CMK (cell line): ENCODE measurements around the gene RNF25.

ENCODE experiments used
- DNase-seq: peaks from one replicate; pipeline ENCODE4 v3.0.0-alpha.2; 2010; ENCODE audit warnings: low read depth

RNF25 gene

GRCh38 chr2:218680061-218680460 lies 8.3 kb upstream of the RNF25 start:
- no peak for DNase-seq

DNA sequence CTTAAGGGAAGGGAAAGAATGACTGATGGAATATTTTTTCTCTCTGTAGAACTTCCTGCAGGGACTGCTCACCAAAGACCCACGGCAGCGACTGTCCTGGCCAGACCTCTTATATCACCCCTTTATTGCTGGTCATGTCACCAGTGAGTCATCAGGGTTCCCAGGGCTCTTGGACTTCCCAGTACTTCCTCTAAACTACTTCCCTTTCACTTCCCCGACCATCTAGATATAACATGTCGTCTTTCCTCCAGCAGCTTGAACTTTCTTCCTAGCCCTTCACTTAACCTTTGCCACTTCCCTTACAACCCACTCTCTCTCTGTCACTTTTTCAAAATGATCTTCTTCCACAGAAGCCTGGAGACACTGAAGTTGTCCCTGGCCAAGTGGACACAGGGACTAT lies 7.3 kb upstream of the RNF25 start:
- DNase-seq, result no peak

- DNase-seq, result no peak
Measured at GRCh38 chr2:218671097-218671653, 627 bp downstream of the RNF25 start.

DNA sequence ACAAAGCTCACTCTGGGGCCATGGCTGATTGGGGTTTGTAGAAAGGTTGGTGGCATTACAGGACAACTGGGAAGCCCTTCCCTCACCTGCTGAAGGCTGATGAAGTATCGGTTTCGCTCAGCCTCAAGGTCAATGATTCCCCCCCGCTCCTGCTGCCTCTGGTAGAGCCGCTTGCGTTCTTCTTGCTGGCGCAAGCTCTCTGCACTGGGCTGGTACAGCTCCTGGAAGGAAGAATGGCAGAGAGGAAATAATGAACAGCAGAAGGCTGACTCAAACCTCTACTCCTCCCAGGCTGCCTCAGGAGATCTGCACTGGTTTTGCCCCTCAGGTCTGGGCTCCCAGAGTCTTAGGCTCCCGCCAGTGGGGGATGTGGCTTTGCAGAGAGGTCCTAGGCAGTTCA lies 7.1 kb downstream of the RNF25 start:
- DNase-seq, result no peak

GRCh38 chr2:218663901-218664300 lies 7.9 kb downstream of the RNF25 start:
- DNase-seq, result no peak

DNA sequence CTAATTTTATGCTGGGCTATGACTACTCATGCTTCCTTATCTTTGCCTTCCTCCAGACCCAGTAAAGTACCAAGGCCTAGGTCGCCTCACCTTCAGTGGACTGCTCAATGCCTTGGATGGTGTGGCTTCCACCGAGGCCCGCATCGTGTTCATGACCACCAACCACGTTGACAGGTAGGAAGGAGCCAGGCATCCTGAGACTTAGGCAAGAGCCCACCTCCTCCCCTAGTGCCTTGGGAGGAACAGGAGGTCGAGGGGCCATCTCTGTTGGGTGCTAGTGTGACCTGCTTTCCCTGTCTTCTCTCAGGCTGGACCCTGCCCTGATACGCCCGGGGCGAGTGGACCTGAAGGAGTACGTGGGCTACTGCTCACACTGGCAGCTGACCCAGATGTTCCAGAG lies 9.0 kb downstream of the RNF25 start:
- no peak for DNase-seq

DNA sequence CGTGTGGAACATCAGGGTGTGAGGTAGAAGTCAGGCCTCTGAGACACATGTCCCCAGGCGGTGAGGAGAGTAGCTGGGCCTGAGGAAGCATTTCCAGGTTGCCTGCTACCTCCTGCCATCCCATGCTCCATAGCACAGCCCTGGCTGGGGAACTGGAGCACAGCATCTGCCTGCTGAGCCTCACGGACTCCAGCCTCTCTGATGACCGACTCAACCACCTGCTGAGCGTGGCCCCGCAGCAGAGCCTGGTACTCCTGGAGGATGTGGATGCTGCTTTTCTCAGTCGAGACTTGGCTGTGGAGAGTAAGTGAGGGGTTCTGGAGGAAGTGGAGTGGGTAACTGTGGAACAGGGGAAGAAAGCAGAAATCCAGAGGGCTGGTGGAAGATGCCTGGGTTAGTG lies 9.4 kb downstream of the RNF25 start:
- no peak for DNase-seq

DNA sequence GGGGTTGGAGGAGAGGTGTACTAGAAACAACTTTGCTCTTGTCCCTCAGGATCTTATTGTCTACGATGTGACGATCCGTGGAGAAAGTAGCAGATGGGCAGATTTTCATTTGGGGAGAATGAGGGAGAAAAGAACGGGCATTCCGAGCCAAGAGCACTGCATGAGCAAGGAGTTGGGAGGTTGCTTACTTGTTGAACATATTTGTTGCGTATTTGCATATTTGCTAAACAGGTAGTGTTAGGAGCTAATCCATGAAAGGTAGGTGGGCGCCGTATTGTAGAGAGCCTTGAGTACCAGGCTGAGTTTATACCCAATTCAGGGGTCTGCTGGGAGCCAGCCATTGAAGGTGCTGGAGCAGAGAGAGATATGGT lies 11.8 kb downstream of the RNF25 start:
- DNase-seq, result no peak

DNA sequence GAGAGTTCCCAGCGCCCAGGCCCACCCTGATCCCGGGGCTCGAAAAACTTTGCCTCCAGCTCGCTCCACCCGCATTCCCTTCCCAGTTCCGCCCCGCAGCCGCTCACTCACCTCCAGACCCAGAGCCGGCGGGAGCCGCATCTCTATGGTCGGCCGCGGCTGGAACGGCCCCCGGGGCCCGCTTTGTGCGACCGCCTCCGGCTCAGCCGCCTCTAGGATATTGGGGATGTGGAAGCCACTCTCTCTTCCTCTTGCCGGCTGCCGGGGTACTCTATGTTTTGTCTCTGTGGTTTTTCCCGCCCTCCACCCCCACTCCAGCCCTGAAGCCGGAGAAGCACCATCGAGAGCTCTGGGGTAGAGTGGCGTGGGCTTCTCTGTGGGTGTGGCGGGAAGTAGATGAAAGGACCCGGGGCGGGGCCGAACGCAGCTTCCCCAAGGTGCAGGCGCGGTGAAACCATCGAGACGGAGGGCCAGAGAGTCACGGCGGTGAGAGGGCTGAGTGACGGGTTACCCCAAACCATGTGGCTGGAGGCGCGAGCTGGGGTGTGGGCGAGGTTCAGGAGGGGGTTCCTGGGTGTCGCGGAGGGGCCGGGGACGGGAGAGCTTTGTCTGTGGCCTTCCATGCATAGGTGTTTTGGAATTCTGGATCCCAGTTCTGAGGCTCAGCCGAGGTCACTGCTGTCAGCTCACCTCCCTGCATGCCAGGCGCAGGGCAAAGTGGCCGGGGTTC lies 12.4 kb downstream of the RNF25 start, which contains the start of the genes BCS1L and ZNF142:
Gene BCS1L, plus strand, starts transcription at position 426 of the 730 bp plus-strand sequence. CDS start 1,305 bp downstream, outside the sequence.
Gene ZNF142, minus strand, starts transcription at position 366 of the 730 bp plus-strand sequence. CDS start 3,194 bp downstream, outside the sequence.
- peak; percentile 88 for DNase-seq

- DNase-seq, result peak; percentile 25
Measured at GRCh38 chr2:218658671-218659257, 13.0 kb downstream of the RNF25 start.

- no peak for DNase-seq
Measured at GRCh38 chr2:218655751-218656150, 16.1 kb downstream of the RNF25 start.

GRCh38 chr2:218648787-218649100 lies 23.1 kb downstream of the RNF25 start:
- no peak for DNase-seq

DNA sequence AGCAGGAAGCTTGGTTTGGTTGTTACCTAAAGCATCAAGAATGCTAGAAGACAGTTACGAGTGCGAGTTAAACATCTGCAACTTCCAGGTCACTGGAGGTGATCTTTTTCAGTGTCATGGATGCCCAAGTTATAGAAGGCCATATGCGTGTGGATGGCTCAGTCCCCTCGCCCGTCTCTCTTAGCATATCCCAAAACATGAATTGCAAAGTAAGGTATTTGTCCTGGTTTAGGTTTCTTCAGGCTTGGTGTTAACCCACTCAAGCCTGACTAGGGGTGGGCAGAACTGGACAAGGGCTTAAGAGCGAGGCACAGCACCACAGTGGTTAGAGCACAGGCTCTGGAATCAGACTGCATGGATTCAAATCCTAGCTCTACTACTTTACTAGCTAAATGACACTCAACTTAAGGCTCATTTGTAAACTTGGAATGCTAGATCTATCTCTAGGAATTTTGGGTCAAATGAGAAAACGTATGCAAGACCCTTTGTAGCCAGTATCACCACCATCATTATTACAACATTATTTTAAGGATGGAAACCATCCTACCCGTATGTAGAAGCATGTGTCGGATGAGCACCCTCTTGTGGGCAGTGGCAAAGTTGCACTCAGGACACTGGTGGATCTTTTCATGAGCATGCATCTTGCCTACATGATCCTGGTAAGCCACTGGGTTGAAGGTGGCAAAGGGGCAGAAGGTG lies 23.6 kb downstream of the RNF25 start:
- DNase-seq, result peak; percentile 33

DNA sequence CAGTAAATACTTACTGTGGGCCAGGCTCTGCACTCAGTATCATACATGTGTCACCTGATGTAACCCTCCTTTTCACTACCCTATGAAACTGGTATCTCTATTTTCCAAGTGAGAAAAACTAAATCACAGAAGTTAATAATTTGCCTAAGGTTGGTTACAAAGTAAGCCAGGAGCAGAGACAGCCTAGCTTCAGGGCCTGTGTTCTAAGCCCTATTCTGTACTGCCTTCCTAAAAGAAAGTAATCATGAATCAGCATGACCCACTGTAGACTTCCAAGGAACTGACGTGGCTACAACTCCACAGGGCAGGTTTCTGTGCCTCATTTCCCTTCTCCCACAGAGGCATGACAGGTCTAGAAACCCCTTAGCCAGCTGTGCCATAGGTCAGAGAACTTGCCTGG lies 26.7 kb downstream of the RNF25 start:
- DNase-seq, result no peak

DNA sequence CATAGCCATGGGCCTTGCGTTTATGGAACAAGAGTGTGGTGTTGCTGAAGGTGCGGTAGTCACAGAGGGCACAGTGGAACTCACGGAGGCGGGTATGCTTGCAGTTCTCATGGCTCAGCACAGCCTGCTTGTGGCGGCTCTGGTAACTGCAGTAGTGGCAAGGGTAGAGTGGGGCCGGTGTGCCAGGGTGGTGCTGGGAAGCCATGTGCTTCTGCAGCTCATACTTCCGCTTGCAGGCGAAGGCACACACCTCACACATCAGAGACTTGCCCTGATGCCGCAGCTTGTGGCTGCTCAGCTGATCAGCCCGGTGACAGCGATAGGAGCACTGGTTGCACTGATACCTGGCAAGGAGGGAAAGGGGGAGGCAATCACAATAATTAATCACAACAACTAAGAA lies 27.1 kb downstream of the RNF25 start:
- no peak for DNase-seq

DNA sequence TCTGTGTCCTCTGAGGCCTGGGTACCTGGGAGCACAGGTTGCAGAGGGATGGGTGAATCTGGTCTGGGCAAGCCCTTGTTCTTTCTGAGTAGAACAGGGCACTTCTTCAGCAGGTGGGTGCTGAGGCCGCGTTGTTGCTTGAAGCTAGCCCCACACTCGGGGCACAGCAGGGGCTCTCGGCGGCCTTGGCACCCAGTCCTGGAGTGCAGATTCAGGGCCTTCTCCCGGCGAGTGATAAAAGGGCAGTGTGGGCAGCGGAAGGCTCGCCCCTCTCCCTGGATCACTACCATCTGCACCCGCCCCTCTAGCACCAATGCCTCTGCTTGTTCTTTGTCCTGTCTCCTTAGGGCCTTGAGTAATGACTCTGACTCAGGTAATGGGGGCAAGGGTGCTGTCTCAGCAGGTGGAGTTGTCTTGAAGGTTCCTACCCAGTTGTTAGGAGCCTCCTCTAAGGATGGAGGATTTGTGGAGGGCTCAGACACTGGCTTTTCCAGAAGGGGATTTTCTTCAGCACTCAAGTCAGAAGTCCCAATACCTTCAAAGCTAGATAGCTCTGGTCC lies 28.0 kb downstream of the RNF25 start:
- DNase-seq, result no peak

DNA sequence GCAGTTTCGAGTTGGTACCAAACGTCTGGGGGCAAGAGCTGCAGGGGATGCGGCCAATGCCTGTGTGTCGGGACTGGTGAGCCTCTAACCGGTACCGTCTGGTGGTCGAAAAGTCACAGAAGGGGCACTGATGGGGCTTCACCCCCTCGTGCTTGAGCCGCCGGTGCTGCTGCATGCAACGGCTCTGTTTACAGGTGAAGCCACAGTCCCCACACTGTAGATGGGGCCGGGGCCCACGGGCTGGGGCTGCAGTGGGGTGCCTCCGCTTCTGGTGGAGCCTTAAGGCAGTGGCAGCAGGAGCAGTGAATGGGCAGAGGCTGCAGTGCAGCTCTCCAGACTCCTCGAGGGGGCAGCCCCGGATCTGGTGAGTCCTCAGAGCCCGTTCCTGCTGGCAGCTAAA lies 29.0 kb downstream of the RNF25 start:
- DNase-seq, result no peak

- no peak for DNase-seq
Measured at GRCh38 chr2:218642121-218642656, 29.6 kb downstream of the RNF25 start.

- DNase-seq, result no peak
Measured at GRCh38 chr2:218638372-218638771, 33.4 kb downstream of the RNF25 start.

- DNase-seq, result no peak
Measured at GRCh38 chr2:218635719-218636118, 36.1 kb downstream of the RNF25 start.

GRCh38 chr2:218631837-218632236 lies 40.0 kb downstream of the RNF25 start:
- DNase-seq, result no peak

DNA sequence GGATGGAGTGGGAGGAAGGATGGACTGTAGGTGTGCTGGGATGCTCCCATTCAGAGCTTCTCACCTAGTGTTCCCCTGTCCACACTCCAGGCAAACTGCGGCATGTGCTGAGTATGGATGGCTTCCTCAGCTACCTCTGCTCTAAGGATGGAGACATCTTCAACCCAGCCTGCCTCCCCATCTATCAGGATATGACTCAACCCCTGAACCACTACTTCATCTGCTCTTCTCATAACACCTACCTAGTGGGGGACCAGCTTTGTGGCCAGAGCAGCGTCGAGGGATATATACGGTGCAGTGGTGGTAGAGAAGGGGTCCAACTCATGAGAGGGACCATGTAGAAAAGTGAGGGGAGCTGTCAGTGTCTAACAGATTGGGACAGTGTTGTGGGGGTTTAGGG lies 43.9 kb downstream of the RNF25 start:
- DNase-seq, result no peak
